Central memory CD8-positive, alpha-beta T cell (primary cell): Measurements from ENCODE around the gene EXOC8.
A peak's percentile ranks its signal among the peaks of the same experiment; 100 is the strongest.
"Not testable (repeated sequence)": the region's sequence is repeated elsewhere in the genome, so short reads cannot be mapped to it uniquely, and the experiment has no call there.

Experiments
- ATAC-seq: fragments of 150-1000 bp; cut with Tn5 transposase; replicated peaks from 2 replicates; pipeline ENCODE4 v1.10.0; 2022; ENCODE audit warnings: mild to moderate bottlenecking, moderate FRiP score, moderate number of reproducible peaks; ENCODE audit not compliant: poor library complexity, severe bottlenecking; ENCODE audit errors: extremely low read depth
- DNase-seq, 2 donors: peaks; one replicate each; pipeline ENCODE4 v3.0.0; 2021; ENCODE audit warnings: low spot score in 2 of 2
- H3K27ac Mint-ChIP-seq: one replicate; pipeline ENCODE4 v1.8.0; 2022; ENCODE audit warnings: low read depth, mild to moderate bottlenecking, moderate library complexity, mixed read lengths
- H3K27me3 Mint-ChIP-seq: one replicate; pipeline ENCODE4 v1.8.0; 2022; ENCODE audit warnings: mixed read lengths
- H3K36me3 Mint-ChIP-seq: one replicate; pipeline ENCODE4 v1.8.0; 2022; ENCODE audit warnings: mild to moderate bottlenecking, moderate library complexity, mixed read lengths; ENCODE audit not compliant: insufficient read depth
- H3K4me1 Mint-ChIP-seq: one replicate; pipeline ENCODE4 v1.8.0; 2022; ENCODE audit warnings: mixed read lengths
- H3K4me3 Mint-ChIP-seq: one replicate; pipeline ENCODE4 v1.8.0; 2022; ENCODE audit warnings: mild to moderate bottlenecking, moderate library complexity, mixed read lengths
- H3K9me3 Mint-ChIP-seq: one replicate; pipeline ENCODE4 v1.8.0; 2022; ENCODE audit warnings: mixed read lengths

EXOC8 gene

DNA sequence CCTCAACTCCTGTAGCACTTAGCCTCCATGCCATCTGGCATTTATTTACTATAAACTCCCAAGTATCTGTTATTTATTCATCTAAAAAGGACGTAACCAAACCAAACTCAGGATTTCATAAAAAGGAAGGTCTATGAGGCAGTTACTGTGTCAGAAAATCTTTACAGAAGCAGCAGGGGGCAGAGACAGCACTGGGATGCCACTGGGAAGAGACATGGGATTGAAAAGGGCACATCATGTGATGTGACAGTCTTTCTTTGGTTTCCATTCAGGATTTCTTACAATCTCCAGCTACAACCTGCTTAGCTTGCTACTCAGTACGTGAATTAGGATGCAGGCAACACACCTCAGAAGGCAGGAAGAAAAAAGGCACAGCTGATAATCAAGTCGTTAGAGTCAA lies 31.6 kb upstream of the EXOC8 start:
- Mint-ChIP-seq H3K4me3 (no peak overlapping the region), H3K27ac (no peak overlapping the region)

GRCh38 chr1:231364192-231364591 lies 26.5 kb upstream of the EXOC8 start:
- ATAC-seq (no peak), DNase-seq (no peak)
- Mint-ChIP-seq H3K9me3 (no peaks in the 10 kb centered on the region), H3K27ac (no peak overlapping the region), H3K4me1 (peaks cover 13% of the 10 kb centered on the region), H3K4me3 (no peak overlapping the region), H3K36me3 (peaks cover 37% of the 10 kb centered on the region), H3K27me3 (no peaks in the 10 kb centered on the region)

More for the DNA sequence above, 31.6 kb upstream of the EXOC8 start:
- Mint-ChIP-seq H3K36me3 (peaks cover 32% of the 10 kb centered on the region), H3K4me1 (peaks cover 10% of the 10 kb centered on the region), H3K27me3 (no peaks in the 10 kb centered on the region), H3K9me3 (no peaks in the 10 kb centered on the region)
- ATAC-seq (no peak), DNase-seq (no peak)

GRCh38 chr1:231363624-231364023 lies 26.0 kb upstream of the EXOC8 start:
- ATAC-seq (no peak), DNase-seq (no peak)
- peaks cover 13% of the 10 kb centered on the region for H3K4me1 Mint-ChIP-seq
- peaks cover 37% of the 10 kb centered on the region for H3K36me3 Mint-ChIP-seq
- no peak overlapping the region for H3K4me3 Mint-ChIP-seq
- H3K27me3 Mint-ChIP-seq: no peaks in the 10 kb centered on the region
- H3K9me3 Mint-ChIP-seq: no peaks in the 10 kb centered on the region
- no peak overlapping the region for H3K27ac Mint-ChIP-seq

DNA sequence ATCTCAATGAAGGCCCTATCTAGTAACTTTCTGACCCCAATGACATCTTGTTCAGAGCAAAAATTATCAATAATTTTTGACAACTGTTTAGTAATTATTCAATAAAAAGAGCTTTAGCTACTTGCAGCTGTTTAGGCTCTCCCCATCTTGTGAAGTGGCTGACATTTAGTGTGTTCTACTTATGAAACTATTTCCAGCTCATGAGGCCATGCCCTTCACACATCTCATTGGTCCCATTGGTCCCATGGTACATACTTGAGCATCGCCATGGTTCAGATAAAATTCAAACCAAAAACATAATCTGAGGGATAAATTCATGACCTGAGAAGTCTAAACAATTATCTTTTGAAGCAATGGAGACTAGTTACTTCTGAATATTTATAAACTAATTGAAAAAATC lies 24.7 kb upstream of the EXOC8 start:
- Mint-ChIP-seq H3K9me3 (no peaks in the 10 kb centered on the region), H3K4me3 (no peak overlapping the region), H3K36me3 (peaks cover 27% of the 10 kb centered on the region), H3K27me3 (no peaks in the 10 kb centered on the region), H3K4me1 (peaks cover 20% of the 10 kb centered on the region), H3K27ac (no peak overlapping the region)
- no peak for ATAC-seq
- DNase-seq: no peak

DNA sequence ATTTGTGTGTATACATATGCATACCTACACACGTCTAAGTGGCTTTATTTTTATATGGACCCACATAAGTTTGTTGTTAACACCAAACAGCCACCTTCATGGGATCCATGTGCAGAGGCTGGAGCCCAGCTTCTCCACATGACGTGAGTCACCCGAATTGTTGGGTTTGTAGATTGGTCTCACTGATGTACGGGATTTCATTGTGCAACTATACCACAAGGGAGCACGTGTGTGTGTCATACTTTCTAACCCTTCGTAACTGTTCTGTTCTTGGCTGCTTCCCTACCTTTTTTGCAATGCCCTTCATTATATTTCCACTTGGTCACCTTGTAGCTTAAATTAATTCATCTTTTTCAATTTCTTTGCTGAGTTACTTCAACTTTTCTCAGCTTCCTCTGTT lies 21.5 kb upstream of the EXOC8 start:
- ATAC-seq (no peak), DNase-seq (no peak)
- peaks cover 17% of the 10 kb centered on the region for H3K4me1 Mint-ChIP-seq
- H3K36me3 Mint-ChIP-seq: peaks cover 10% of the 10 kb centered on the region
- H3K27ac Mint-ChIP-seq: peak overlapping the region; percentile 65
- H3K27me3 Mint-ChIP-seq: no peaks in the 10 kb centered on the region
- no peak overlapping the region for H3K4me3 Mint-ChIP-seq
- no peaks in the 10 kb centered on the region for H3K9me3 Mint-ChIP-seq

DNA sequence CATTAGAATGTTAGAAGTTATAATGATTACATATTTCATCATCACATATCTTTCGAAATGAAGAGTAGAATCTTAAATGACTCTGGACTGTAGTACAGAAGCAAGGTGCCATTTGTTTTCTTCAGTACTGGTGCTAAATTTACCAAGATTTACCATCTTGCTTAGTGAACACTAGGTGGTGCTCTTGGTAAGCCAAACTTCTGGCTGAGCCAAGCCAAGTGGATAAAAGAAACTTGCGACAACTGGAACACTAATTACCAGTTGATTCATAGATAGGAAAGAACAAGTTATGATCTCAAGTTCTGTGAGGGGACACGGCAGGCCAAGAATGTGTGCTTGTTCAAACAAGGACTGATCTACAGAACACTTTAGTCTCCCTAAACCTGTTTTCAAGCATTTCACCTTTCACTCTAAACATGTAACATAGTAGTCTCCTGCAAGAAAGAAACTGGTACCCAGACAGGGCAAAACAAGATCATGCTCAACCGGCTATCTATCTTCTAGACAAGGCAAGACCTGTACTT lies 20.2 kb upstream of the EXOC8 start:
- Mint-ChIP-seq H3K27ac (peak overlapping the region; percentile 13), H3K4me1 (peaks cover 17% of the 10 kb centered on the region), H3K27me3 (no peaks in the 10 kb centered on the region), H3K4me3 (no peak overlapping the region), H3K9me3 (no peaks in the 10 kb centered on the region), H3K36me3 (peaks cover 13% of the 10 kb centered on the region)
- ATAC-seq: peak; percentile 64
- no peak for DNase-seq

- peak overlapping the region; percentile 13 for H3K27ac Mint-ChIP-seq
- no peaks in the 10 kb centered on the region for H3K27me3 Mint-ChIP-seq
- ATAC-seq: no peak
- H3K4me1 Mint-ChIP-seq: peaks cover 17% of the 10 kb centered on the region
- no peak overlapping the region for H3K4me3 Mint-ChIP-seq
- DNase-seq: no peak
- no peaks in the 10 kb centered on the region for H3K9me3 Mint-ChIP-seq
- peaks cover 19% of the 10 kb centered on the region for H3K36me3 Mint-ChIP-seq
Measured at GRCh38 chr1:231357187-231357772, 19.6 kb upstream of the EXOC8 start.

- no peaks in the 10 kb centered on the region for H3K27me3 Mint-ChIP-seq
- peaks cover 26% of the 10 kb centered on the region for H3K36me3 Mint-ChIP-seq
- DNase-seq (no peak), ATAC-seq (no peak)
- no peaks in the 10 kb centered on the region for H3K9me3 Mint-ChIP-seq
- H3K27ac Mint-ChIP-seq: no peak overlapping the region
- no peak overlapping the region for H3K4me3 Mint-ChIP-seq
- peaks cover 17% of the 10 kb centered on the region for H3K4me1 Mint-ChIP-seq
Measured at GRCh38 chr1:231355171-231355570, 17.5 kb upstream of the EXOC8 start.

- H3K27ac Mint-ChIP-seq: no peak overlapping the region
- peaks cover 11% of the 10 kb centered on the region for H3K4me1 Mint-ChIP-seq
- peaks cover 25% of the 10 kb centered on the region for H3K36me3 Mint-ChIP-seq
- no peaks in the 10 kb centered on the region for H3K27me3 Mint-ChIP-seq
- no peak for DNase-seq
- H3K4me3 Mint-ChIP-seq: no peak overlapping the region
- no peak for ATAC-seq
- no peaks in the 10 kb centered on the region for H3K9me3 Mint-ChIP-seq
Measured at GRCh38 chr1:231354330-231355020, 16.8 kb upstream of the EXOC8 start.

- DNase-seq (no peak), ATAC-seq (no peak)
- no peak overlapping the region for H3K27ac Mint-ChIP-seq
- H3K4me1 Mint-ChIP-seq: peaks cover 14% of the 10 kb centered on the region
- no peaks in the 10 kb centered on the region for H3K27me3 Mint-ChIP-seq
- no peaks in the 10 kb centered on the region for H3K9me3 Mint-ChIP-seq
- peaks cover 34% of the 10 kb centered on the region for H3K36me3 Mint-ChIP-seq
- H3K4me3 Mint-ChIP-seq: no peak overlapping the region
Measured at GRCh38 chr1:231353086-231353485, 15.4 kb upstream of the EXOC8 start.

- peaks cover 40% of the 10 kb centered on the region for H3K36me3 Mint-ChIP-seq
Measured at GRCh38 chr1:231351816-231352215, 14.2 kb upstream of the EXOC8 start.

GRCh38 chr1:231348856-231349255 lies 11.2 kb upstream of the EXOC8 start:
- ATAC-seq, DNase-seq, H3K4me3 Mint-ChIP-seq, H3K27me3 Mint-ChIP-seq, H3K9me3 Mint-ChIP-seq: not testable (repeated sequence)
- Mint-ChIP-seq H3K36me3 (peaks cover 53% of the 10 kb centered on the region), H3K27ac (peak overlapping the region; percentile 23), H3K4me1 (peaks cover 17% of the 10 kb centered on the region)

More at GRCh38 chr1:231351816-231352215, 14.2 kb upstream of the EXOC8 start:
- H3K4me1 Mint-ChIP-seq: peaks cover 6% of the 10 kb centered on the region
- H3K4me3 Mint-ChIP-seq: no peak overlapping the region
- ATAC-seq (no peak), DNase-seq (no peak)
- no peak overlapping the region for H3K27ac Mint-ChIP-seq
- H3K9me3 Mint-ChIP-seq: no peaks in the 10 kb centered on the region
- H3K27me3 Mint-ChIP-seq: no peaks in the 10 kb centered on the region

DNA sequence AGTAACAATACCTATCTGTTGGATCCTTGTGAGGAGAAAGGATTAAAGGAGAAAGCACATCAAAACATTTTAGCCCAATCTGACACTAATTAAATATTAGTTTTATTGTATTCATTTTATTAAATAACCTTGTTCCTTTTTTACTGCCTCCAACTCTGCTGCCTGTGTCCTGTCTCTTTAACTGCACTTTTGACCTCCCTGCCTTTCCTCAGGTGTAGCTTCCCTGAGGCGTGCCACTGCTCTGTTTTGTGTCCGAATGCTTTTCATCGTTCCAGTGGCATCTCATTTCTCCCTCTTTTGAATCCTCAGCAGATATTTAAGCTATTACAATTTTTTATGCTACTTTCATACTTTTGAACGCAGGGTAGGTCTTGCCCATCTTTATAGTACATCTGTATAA lies 10.8 kb upstream of the EXOC8 start:
- Mint-ChIP-seq H3K4me3 (no peak overlapping the region), H3K36me3 (peaks cover 57% of the 10 kb centered on the region), H3K27me3 (no peaks in the 10 kb centered on the region), H3K4me1 (peaks cover 21% of the 10 kb centered on the region), H3K9me3 (no peaks in the 10 kb centered on the region), H3K27ac (peak overlapping the region; percentile 23)
- DNase-seq (no peak), ATAC-seq (no peak)
